PC-3 (cell line): ENCODE measurements around the gene SERINC3.

Source experiments
- CTCF ChIP-seq: fragments of 300-600 bp; sonication (generic); conservative IDR thresholded peaks from 2 replicates; pipeline ENCODE4 v1.5.1; 2017; ENCODE audit warnings: antibody characterized with exemption, low read depth, mild to moderate bottlenecking, low read length
- EZH2 ChIP-seq: fragments of 300-600 bp; sonication (generic); IDR thresholded peaks from one replicate; pipeline ENCODE4 v1.6.1; 2017; ENCODE audit warnings: antibody characterized with exemption, mild to moderate bottlenecking, low read length; ENCODE audit not compliant: unreplicated experiment
- EZH2phosphoT487 ChIP-seq: fragments of 300-600 bp; sonication (generic); IDR thresholded peaks from 2 replicates; pipeline ENCODE4 v1.6.1; 2018; ENCODE audit warnings: mild to moderate bottlenecking, antibody characterized with exemption, low read length, borderline replicate concordance

GRCh38 chr20:44495802-44496481 is 25.9 kb downstream of the SERINC3 start:
- TF ChIP-seq CTCF: no peak
- TF ChIP-seq EZH2: no peak
- no peak for TF ChIP-seq EZH2phosphoT487
